K562 (cell line): Measurements from ENCODE around the gene CACNA2D2. TPM values are rescaled to one million over a fixed set of nuclear protein-coding genes. Genes with fewer than 3 reads are reported as not detected.
A peak's percentile ranks its signal among the peaks of the same experiment; 100 is the strongest.

Source experiments
- DEAF1 ChIP-seq: fragments of 450-650 bp; formaldehyde crosslinking; IDR thresholded peaks from 2 replicates; pipeline ENCODE4 v1.4.0; 2020; ENCODE audit warnings: mild to moderate bottlenecking, moderate library complexity
- FOXP1 ChIP-seq: sonication (generic); formaldehyde crosslinking; IDR thresholded peaks from 2 replicates; pipeline ENCODE4 v1.8.0; 2022; ENCODE audit warnings: mild to moderate bottlenecking, missing genetic modification reagents
- KLF13 ChIP-seq: fragments of 450-650 bp; IDR thresholded peaks from 2 replicates; pipeline ENCODE4 v1.6.1; 2016; ENCODE audit warnings: missing genetic modification characterization, low read depth, mild to moderate bottlenecking, missing compliant biosample characterization, moderate library complexity, borderline replicate concordance
- REST ChIP-seq, 2 experiments: fragments of 450-650 bp; formaldehyde crosslinking in 1 of 2; IDR thresholded peaks; 2 replicates each; pipeline versions ENCODE4 v1.4.0 to v1.6.1; 2014 to 2020; ENCODE audit warnings: mild to moderate bottlenecking in 2 of 2, borderline replicate concordance in 1 of 2, low read depth in 1 of 2
- SMC3 ChIP-seq: conservative IDR thresholded peaks from 2 replicates; pipeline ENCODE4 v1.6.1; 2011; ENCODE audit warnings: low read depth, low read length, improper control_type of control experiment; ENCODE audit not compliant: insufficient read depth
- STAG1 ChIP-seq: sonication (generic); formaldehyde crosslinking; IDR thresholded peaks from 2 replicates; pipeline ENCODE4 v1.5.0; 2020; ENCODE audit warnings: missing genetic modification reagents, borderline replicate concordance
- STAT6 ChIP-seq: sonication (generic); formaldehyde crosslinking; IDR thresholded peaks from 2 replicates; pipeline ENCODE4 v1.8.1; 2023; ENCODE audit warnings: mild to moderate bottlenecking, missing genetic modification reagents
- ZNF589 ChIP-seq: fragments of 200-800 bp; sonication (Bioruptor generic); IDR thresholded peaks from 2 replicates; pipeline ENCODE4 v1.6.1; 2016; ENCODE audit warnings: low read depth, missing genetic modification characterization, missing compliant biosample characterization
- polyA plus RNA-seq, 8 experiments: library from polyadenylated mRNA; depleted of rRNA in 4 of 8; stranded (reverse) in 5 of 8; unstranded in 3 of 8; fragments of >200 nt; fragmentation: Nextera tagmentation in 2 of 8; fragmentation: Illumina TruSeq in 1 of 8; extraction: Ambion mirVana in 2 of 8; extraction: Trizol in 1 of 8; gene quantifications; 2 replicates each; pipeline versions ENCODE4 v1.2.1 to v1.2.3, GENCODE V29; 2011 to 2014; ENCODE audit warnings: inconsistent platforms in 1 of 8, missing spikeins in 1 of 8
- total RNA-seq, 7 experiments: library from RNA; depleted of rRNA in 6 of 7; stranded (reverse); fragments of >200 nt in 6 of 7; fragmentation: Illumina TruSeq in 2 of 7; extraction: Trizol in 2 of 7; gene quantifications; 2 replicates each; pipeline versions ENCODE4 v1.2.1 to v1.2.3, GENCODE V29; 2011 to 2021; ENCODE audit warnings: low replicate concordance in 1 of 7

The CACNA2D2 gene
- total and polyA plus RNA-seq, 9 of the 15 experiments (the other 6 are each of a cell fraction or from before 2014, with no cell fraction given) = 0.11 to 0.58 (median 0.36) TPM; not detected in 2

- TF ChIP-seq REST (IDR thresholded peaks at IDR 0.05; ENCODE audit: borderline replicate concordance) (peak; percentile 80), REST (CRISPR knock-in tag; IDR thresholded peaks at IDR 0.05; ENCODE audit: low read depth) (no peak), STAG1 (CRISPR knock-in tag) (peak; percentile 39; the same call in 1 of the 2 replicates), FOXP1 (CRISPR knock-in tag) (no peak), STAT6 (no peak), SMC3 (peak; percentile 86), ZNF589 (no peak), DEAF1 (CRISPR knock-in tag) (peak; percentile 61; the same call in 1 of the 2 replicates), KLF13 (tag) (no peak)
These were observed 39.0 kb upstream of the CACNA2D2 start (continued) for GRCh38 chr3:50542177-50543034.
